Stimulated activated CD4-positive, alpha-beta T cell treated with anti-CD3 and anti-CD28 coated beads, Interleukin-1b, Interleukin-23, amount 100 ng/mL, for 4 hours (primary cell): ENCODE measurements around the gene SPIRE2.

Experiments used
- DNase-seq, 2 donors: peaks; one replicate each; pipeline ENCODE4 v3.0.0-alpha.2; 2020; ENCODE audit warnings: low read depth in 2 of 2

The SPIRE2 gene

DNA sequence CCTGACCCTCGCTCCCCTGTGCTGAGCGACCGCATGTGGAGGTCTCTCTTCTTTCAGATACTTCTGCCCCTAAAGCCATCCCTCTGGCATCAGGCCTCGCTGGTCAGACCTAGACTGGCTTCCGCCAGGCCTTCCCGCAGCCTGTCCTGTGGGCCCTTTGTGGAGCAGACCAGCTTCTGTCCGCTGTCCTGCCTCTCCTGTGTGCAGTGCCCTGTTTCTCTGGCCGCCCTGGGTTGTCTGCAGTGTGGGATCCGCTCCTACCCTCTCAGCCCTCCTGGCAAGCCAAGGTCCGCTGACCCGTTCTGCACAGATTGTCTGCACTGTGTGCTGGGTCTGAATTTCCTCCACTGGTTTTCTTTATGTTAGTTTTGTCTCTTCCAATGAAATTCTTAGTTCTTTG lies 68.9 kb downstream of the SPIRE2 start:
- no peak for DNase-seq

DNA sequence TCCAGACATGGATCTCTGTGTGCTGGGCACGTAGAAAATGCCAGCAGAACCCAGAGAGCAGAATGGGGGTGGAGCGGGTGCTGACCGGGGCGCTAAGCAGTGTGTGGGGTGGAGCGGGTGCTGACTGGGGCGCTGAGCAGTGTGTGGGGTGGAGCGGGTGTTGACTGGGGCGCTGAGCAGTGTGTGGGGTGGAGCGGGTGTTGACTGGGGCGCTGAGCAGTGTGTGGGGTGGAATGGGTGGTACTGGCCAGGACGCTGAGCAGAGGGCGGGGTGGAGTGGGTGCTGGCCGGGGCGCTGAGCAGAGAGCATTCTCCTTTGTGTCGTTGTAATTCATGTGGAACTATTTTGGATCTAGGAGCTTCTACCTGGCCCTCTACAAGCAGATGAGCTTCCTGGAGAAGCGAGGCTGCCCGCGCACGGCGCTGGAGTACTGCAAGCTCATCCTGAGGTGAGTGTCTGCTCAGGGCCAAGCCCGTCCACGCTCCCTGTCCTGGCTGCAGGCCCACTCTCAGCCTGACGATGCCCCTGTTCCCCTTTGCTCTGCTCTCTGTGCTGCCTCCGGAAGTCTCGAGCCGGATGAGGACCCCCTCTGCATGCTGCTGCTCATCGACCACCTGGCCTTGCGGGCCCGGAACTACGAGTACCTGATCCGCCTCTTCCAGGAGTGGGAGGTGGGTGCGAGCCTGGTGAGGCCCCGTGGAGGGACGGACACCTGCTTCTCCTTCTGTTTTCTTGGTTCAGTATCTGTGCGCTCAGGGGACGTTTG lies 70.1 kb downstream of the SPIRE2 start:
- no peak for DNase-seq

GRCh38 chr16:89899879-89900481 lies 71.7 kb downstream of the SPIRE2 start:
- DNase-seq: no peak

GRCh38 chr16:89900885-89901284 lies 72.6 kb downstream of the SPIRE2 start:
- DNase-seq: no peak

DNA sequence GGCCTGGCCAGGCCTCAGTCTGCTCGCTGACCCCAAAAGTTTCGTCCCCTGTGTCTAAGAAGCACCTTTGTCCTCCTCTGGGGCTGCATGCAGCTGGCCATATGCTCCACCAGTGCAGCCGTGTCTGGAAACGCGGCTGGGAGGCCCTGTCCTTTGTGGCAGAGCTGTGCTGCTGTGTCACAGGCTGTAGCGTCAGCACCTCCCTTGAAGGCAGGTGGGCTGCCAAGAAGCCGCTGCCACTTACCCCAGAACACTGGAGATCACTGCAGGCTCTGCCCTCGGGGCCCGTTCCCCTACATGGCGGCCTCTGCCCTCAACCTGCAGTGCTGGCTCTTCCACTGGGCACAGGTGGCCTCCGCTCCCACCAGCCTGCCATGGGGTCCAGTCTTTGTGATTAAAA lies 74.7 kb downstream of the SPIRE2 start:
- DNase-seq: no peak

GRCh38 chr16:89903908-89904515 lies 75.7 kb downstream of the SPIRE2 start:
- no peak for DNase-seq

- no peak for DNase-seq
Observed at GRCh38 chr16:89904606-89905510, 76.6 kb downstream of the SPIRE2 start.

GRCh38 chr16:89905511-89906139 lies 77.3 kb downstream of the SPIRE2 start:
- DNase-seq: no peak

- DNase-seq: no peak
Observed at GRCh38 chr16:89906140-89907025, 78.1 kb downstream of the SPIRE2 start.

GRCh38 chr16:89907055-89907814 lies 79.0 kb downstream of the SPIRE2 start:
- no peak for DNase-seq

GRCh38 chr16:89908236-89908635 lies 80.0 kb downstream of the SPIRE2 start:
- DNase-seq: no peak

DNA sequence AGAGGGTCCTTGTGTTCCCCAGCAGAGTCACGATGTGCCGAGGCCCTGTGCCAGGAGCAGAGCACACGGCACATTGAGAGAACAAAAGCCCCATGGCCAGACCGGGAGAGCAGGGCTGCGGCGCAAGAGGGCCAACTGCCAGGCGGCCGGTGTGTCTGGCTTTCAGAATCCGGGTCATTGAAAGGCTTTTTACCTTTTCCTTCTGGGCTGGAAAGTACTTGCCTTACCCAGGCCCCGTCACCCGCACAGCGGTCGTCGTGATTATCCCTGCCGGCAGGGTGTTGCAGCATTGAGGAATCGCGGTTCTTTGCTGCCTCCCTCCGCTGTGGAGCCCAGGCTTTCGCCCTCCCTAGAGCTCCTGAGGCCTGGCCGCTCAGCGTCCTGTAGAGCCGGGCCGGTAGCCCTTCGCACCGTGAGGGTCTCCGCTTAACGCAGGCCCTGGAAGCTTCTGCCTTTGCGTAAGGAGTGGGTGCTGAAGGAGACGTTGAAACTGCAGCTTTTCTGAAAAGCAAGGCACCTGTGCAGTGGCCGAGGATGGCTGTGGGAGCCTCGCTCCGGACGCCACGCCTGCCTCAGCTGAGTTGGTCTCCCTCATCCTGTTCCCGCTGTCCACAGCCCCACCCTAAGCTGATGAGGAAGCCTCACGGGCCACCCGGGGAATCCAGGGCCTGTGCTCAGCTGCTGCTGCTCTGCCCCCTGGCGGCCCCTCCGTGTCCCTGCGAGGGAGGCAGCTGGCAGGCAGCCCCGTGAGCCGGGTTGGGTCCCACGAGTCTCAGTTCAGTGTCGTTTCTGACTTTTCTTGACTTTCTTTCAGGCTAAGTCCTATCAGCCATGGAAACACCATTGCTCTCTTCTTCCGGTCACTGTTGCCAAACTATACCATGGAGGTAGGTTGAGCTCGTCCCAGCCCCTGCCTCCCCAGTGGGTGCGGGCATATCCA lies 81.8 kb downstream of the SPIRE2 start:
- peak; percentile 53 to 67 for DNase-seq

- DNase-seq: no peak
Observed at GRCh38 chr16:89910717-89911354, 82.6 kb downstream of the SPIRE2 start.

- DNase-seq: no peak
Observed at GRCh38 chr16:89911375-89911774, 83.1 kb downstream of the SPIRE2 start.

- no peak for DNase-seq
Observed at GRCh38 chr16:89912143-89912542, 83.9 kb downstream of the SPIRE2 start.

- DNase-seq: no peak
Observed at GRCh38 chr16:89912627-89913026, 84.4 kb downstream of the SPIRE2 start.

GRCh38 chr16:89913408-89914387 lies 85.4 kb downstream of the SPIRE2 start:
- DNase-seq: no peak
